HG03354 (cell line): ENCODE data around the gene IP6K3.

Experiments used
- ATAC-seq: cut with Tn5 transposase; IDR thresholded peaks from one replicate; pipeline ENCODE4 v1.9.1; 2021; ENCODE audit warnings: mild to moderate bottlenecking; ENCODE audit not compliant: unreplicated experiment, poor library complexity, severe bottlenecking

IP6K3 gene

DNA sequence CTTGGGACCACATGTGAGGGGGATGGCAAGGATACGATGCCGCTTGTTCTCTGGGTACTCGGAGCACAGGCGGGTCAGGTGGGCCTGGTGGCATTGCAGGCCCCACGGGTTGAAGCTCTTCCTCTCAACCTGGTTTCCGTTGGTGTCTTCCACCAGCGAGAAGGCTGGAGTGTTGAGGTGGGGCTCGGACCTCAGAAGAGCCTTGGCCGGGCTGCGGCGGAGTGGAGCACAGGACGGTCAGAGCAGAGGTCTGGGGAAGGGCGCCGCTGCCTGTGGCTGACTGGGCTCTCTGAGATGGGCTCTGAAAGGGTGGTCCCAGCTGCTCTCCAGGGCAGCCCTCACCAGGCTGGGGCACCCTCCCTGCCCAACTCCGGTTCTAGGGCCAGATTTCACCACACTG, 20.0 kb downstream of the IP6K3 start:
- ATAC-seq: no peak

DNA sequence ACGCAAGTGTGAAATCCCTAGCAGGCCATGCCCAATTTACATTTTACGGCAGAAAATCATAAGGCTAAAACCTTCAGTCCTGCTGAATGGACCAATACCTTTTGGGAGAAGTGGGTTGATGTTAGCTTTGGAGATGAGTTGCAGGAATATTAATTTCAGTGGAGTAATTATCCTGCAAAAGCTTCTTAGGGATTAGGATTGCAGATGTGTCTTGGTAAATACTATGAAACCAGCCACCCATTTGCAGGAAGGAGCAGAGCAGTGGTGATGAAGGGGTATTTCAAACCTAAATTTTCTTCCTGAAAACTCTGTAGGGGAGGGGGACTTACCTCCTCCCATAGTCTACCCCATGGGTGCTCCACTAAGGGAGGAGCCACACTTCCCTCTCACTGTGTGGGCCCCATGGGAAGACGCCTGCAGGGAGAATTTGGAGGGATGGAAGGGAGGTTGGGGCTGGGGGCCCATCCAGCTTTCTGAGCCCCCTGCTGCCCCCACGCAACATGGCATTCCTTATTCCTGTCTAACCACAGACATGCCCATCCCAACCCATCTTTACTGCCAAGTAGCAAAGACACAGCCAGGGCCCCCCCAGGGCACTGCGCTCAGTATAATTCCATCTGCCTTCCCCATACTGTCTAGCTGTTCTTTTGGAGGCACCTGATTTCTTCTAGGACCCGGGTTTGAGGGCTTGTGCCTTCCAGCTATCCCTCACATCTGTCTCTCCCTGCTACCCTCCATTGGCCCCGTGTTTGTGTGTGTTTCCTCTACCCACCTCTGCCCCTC, 20.6 kb downstream of the IP6K3 start:
- no peak for ATAC-seq

DNA sequence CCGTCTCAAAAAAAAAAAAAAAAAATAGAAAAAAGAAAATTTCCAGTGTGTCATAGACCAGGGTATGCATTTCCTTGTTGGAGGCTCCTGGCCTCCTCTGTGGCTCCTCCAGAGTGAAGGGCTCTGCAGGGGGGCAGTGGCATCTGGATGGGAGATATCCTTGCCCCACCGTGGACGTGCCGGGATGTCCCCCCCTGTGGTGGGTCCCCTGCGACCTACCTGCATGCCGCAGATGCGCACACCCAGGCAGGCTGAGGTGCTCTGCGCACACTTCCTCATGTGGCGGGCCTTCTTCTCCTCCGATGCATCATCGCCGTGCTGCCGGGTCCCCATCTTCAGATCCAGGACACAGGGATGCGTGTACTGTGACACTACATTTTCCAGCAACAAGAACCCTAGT, 21.5 kb downstream of the IP6K3 start:
- ATAC-seq: no peak

DNA sequence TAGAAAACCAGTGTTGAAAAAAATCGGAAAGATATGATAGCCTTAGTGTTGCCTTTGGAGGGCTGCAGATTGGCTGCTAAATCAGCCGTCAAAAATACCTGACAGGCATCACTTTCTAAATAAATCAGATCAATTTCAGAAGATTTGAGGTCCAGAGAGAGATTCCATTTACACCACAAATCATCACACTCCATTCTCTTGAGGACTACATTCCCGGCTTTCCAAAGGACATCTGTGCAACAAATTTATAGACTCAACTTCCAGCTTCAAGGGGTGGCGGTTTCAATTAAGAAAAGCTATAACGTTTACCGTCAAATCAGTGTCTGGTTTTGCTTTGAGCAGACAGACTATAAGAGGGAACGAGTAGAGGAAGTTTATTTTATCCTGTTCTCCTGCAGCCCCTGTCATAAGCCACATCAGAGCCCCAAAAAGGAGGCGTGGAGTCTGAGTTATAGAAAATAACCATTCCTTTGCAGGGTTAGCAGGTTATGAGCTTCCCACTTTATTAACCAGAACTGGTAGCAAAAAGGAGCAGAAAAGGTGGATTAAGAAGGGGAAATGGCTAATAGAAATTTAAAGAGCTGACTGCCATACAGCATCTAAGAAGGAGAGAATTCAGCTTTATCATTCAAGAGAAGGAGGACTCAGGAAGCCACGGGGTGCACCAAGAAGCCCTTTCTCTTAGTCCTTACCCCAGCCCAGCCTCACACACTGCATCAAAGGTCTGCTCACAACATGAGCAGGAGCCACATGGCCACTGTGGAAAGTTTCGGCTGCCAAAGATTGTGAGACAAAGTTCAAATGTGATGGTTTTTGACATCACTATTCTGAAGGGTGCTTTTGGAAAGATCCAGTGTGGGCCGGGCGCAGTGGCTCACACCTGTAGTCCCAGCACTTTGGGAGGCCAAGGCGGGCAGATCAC, 22.3 kb downstream of the IP6K3 start:
- no peak for ATAC-seq

DNA sequence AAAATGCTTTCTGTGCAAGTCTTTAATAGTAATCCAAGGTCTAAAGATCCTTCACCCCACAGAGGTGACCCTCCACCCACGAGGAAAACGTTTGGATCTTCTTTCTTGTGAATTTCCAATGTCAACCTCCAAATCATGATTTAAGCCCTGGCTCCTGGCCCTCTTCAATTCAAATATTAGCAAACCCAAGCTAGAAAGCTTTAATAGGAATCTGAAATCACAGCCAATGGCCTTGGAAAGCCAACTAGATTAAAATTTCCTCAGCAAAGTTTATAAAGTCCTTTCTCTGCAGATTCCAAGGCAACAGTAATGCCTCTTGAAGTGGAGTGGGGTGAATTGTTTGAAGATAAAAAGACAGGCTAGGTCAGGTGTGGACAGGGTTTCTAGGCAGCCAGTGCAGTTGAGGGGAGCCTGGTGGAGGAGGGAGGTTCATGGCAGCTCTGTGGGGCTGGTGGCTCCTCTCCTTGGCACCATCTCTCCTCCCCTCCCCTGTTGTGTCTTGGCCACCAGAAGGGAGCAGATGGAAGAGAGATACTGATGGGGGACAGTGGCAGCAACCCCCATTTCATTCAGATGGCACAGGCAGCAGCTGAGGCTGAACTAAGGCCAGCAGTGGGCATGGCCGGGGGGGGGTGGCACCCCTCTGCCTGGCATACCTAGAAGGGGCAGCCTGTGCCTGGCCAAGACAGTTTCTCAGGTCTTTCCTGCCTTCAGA, 23.2 kb downstream of the IP6K3 start:
- no peak for ATAC-seq

DNA sequence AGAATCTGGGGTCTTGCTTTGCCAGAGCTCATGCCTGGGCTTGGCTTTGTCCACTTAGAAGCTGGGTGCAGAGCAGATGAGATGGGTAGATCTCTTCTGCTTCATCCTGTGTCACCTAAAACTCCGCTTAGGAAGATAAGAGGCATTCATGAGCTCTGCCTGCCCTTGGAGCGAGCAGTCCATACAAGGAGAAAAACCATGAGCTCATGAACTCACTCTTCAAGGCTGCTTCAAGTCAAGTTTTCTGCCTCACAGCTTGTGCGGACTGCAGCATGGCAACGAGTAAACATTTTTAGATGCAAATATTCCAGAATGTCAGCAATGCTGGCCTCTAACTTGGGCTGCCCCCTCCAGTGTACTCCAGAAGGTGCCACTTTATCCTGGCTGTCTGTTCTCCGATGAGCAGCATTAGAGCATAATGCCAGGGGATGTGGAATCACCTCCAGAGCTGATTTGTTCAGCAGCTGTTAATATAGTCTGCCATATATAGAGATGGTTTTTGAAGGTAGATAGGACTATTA, 24.5 kb downstream of the IP6K3 start:
- no peak for ATAC-seq

DNA sequence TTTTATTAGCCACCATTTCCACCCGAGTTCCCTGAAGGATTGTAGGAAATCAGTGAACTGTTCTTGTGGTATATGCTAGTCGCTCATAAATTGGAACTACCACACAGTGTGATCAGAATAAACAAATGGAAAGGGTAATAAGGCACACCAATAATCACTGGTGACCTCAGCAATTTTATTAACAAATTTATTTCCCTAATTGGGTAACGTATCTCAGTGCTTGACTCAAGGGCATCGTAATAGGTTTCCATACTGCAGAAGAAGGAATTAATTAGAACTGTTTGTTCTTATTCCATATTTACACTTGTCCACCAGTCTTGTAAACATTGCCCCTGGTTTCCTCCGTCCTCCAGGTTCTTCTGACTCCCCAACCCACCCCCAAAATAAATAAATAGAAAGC, 25.2 kb downstream of the IP6K3 start:
- no peak for ATAC-seq

DNA sequence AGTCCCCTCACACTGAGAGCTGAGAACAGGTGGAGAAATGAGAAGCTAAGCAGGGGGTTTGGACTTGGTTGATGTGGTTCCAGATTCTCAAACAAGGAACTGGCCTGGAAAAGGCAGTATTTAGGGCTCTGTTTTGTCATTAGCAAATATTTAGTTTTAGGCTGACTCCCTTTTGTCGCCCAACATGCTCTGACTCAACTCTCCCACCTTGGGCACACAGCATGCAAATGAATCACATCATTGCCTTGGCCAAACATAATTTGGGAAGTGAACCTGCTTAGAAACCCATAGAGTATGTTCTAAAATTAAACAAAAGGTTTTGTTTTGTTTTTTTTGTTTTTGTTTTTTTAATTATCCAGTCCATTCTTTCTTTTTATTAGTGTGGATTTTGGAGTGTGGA, 25.7 kb downstream of the IP6K3 start:
- ATAC-seq: no peak

DNA sequence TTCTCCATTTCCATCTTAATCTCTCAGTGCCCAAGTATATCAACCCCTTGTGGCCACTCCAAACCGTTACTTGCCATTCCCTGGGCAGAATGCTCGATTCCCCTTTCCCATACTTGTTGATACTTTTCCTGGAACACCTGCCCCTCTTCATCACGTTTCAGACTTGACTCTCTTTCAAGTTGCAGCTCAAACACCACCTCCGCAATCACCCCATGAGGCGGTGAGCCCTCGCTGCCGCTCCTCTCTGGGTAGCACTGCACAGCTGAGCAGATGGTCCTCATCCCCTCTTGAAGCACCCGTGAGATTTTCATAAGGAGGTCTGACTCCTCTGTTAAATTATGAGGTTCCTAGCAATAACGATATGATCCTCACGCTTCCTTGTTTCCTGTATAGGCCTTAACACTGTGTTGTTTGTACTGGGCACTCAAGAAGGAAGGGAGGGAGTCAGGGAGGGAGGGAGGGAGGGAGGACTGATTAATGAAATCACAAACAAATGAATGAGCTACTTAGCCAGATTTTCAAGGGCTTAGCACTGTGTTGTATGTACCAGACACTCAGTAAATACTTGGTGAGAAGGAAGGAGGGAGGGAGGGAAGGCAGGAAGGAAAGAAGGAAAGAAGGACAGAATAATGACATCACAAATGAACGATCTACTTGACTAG, 27.2 kb downstream of the IP6K3 start:
- no peak for ATAC-seq

DNA sequence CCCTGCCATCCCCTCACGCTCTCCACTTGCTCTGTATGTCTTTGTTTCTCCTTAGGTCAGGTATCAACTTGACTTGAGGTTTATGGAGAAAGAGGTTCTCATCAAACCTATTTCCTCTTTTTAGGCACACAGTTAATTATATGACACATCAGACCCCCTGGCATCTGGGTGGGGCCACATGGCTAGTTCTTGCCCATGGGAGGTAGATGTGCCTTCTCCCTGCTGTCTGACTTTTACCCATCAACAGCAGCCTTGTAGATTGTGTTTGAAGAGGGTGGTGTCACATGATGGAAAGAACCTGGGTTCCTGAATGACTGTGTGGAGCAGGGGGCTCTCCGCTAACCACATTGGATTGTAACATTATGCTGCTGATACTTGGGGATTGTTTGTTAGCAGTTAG, 28.0 kb downstream of the IP6K3 start:
- ATAC-seq: no peak

DNA sequence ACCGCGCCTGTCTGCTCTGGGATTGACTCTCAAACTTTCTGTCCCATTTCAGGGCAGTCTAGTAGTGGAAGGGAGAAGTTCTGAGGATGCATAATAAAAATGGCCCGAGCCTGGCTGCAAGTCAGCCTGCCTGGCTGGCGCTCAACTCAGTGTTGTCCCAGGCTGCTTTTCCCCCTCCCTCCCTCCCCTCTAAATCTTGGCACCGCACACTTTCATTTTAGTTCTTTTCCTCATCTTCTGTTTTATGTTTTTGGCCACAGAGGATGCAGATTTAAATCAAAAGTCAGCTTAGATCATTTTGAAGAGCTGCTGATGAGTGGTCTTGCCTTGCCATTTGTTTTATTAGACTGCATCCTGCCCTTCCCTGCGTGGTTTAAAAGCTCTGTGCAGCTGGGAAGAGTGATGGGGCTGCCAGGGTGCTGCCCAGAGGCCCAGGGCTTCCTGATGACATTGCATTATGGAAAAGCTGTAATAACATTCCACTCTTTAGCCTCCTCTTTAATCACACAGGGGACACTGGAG, 28.7 kb downstream of the IP6K3 start:
- ATAC-seq: no peak

DNA sequence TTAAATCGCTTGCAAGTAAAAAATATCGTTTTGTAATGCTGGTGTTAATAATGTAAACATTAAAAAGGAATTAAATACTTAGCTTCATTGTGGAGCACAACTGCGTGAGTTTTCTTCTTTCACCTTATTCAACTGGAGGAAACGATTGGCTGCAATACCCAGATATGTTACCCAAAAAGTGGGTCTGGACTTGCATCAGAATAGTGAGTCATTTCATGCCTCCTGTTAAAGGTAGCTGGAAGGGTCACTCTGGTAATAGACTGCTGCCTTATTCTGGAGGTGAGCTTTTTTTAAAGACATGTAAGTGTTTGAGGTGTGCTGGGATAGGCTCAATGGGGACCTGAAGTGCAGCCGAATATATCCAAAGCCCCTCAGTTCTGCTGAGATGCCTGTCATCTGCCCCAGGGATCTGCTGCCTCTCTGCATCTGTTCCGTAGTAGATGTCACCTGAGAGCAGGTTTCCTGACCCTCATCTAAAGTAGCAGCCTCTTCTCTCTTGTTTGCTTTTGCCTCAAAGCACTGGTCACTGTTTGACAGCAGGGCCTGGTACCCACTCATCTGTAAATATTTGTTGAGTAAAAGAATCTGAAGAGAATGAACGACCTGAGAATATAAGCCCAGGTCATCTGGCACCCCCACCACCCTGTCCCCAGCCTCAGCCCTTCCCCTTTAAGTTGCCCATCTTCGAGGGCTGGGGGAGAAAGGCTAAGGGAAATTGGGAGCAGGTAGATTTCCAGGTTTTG, 29.6 kb downstream of the IP6K3 start:
- no peak for ATAC-seq

DNA sequence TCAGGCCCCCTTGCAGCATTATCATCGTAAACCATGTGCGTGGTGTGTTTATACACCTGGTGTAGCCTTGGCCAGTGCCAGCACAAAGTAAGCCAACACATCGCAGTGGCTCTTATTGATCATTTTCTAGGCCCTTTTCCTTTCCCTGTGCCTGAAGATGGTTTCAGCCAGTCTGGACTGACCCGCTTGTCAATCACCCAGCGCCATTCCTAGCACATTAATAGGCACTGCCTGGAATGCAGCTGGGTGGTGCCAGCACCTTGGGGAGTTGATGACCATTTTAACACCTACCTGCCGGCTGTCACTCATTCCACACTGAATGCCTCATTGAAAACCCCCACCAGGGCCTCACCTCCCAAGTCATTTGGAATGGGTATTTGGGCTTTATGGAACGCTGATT, 30.3 kb downstream of the IP6K3 start:
- ATAC-seq: no peak

DNA sequence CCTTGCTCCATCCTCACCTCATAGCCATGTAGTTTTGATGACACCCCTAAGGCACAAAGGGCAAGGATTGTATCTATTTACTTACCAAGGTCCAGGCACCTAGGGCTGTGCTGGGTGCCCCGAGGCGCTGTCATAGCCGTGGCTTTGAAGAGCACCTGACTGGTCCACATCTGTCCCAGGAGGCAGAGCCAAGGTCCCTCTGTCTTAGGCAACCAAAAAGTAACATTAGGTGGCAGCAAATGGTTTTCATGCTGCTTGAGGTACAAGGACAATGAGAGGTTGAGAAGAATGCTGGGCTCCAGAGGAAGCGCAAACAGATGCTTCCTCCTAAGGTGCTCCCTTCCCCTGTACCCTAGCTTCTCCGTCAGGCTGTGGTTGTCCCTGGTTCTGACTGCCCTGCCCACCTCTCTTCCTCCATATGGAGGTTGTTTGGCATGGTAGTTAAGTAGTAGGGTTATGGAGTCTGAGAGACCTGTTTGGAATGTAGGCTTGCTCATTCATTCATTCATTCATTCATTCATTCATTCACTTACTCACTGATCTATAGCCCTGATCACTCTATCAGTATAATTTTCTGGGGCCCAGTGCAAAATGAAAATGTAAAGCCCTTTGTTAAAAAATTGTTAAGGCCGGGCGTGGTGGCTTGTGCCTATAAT, 32.2 kb downstream of the IP6K3 start:
- ATAC-seq: no peak

DNA sequence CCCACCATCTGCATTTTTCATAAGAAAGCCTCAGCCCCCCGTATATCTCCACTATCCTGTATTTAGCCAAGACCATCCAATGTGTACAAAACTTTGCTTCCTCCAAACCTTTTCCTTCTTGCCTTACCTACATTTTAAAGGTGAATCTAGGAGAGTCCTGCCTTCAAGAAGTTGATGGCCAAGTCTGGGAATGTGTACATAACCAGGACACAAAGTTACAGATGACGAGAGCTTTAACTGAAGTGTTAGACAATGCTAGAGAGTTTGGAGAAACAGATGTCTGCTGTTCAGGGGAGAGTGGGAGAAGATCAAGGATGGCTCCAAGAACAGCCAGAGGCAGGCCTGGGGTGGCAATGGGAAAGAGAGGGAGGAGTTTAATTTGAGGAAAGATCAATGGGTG, 32.9 kb downstream of the IP6K3 start:
- no peak for ATAC-seq

DNA sequence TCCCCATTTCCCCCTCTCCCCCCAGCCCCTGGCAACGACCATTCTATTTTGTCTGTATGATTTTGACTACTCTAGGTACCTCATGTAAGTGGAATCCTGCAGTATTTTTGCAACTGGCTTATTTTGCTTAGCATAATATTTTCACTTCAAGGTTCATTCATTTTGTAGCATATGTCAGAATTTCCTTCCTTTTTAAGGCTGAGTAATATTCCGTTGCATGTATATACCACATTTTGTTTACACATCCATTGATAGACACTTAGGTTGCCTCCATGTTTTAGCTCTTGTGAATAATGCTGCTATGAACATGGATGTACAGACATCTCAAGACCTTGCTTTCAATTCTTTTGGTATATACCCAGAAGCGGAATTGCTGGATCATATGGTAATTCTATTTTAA, 33.8 kb downstream of the IP6K3 start:
- ATAC-seq: no peak

DNA sequence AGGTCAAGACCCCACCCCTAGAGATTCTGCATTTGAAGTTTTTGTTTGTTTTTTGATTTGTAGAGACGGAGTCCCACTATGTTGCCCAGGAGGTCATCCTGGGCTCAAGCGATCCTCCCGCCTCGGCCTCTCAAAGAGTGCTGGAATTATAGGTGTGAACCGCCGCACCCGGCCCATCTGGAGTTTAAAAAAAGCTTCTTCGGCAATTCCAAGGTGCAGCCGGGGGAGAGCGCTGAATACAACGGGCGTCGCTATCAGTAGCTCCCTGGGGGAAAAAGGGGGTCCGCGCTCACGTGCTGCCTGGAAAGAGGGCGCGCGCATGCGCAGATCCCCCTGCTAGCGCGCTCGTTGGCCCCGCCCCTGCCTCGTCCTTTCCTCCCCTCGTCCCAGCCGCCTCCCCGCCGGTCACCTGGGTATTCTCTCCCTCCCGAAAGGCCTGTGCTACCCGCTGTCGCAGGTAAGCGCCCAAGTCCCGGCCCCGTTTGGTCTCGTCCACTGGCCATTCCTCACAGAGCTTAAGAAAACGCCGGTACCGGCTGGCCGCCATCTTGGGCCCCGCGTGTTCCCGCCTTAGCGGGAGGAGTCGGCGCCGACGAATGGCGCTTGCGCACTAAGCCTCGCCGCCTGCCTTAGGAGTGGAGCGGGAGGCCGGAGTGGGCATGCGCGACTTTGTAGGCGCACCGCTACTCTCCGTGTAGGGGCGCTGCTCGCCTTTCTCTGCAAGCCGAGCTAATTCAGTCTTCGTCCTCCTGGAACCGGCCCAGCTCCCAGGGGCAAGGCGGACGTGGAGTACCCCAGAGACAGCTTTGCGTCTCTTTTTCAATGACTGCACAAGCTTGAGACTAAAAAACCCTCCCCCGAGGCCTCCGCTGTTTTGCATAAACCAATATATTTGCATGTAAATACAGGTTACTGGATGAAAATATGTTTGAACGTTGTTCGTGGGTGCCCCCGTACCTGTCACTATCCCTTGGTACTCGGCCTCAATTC, 35.3 kb downstream of the IP6K3 start, which contains the start of gene UQCC2:
UQCC2 (minus strand) TSS at position 561 of the 990 bp plus-strand sequence; CDS start at position 547, 14 bp downstream.
- ATAC-seq: peak; percentile 90
